H9 (cell line): ENCODE measurements around the gene PYGL. TPM values are rescaled to one million over a fixed set of nuclear protein-coding genes. Genes with fewer than 3 reads are reported as not detected.

Experiments used
- DNase-seq: peaks from one replicate; pipeline ENCODE4 v3.0.0-alpha.2; 2017
- H2AFZ ChIP-seq: one replicate; pipeline ENCODE4 v1.6.1; 2013; ENCODE audit warnings: mild to moderate bottlenecking, low read length, control low read depth, moderate library complexity
- H2AK5ac ChIP-seq: 2 replicates; pipeline ENCODE4 v1.6.1; 2013; ENCODE audit warnings: low read length, control low read depth, mixed read lengths; ENCODE audit not compliant: insufficient read length
- H2BK120ac ChIP-seq: one replicate; pipeline ENCODE4 v1.6.1; 2013; ENCODE audit warnings: low read depth, mild to moderate bottlenecking, low read length, control low read depth, inconsistent platforms; ENCODE audit not compliant: poor library complexity, severe bottlenecking
- H2BK12ac ChIP-seq: 2 replicates; pipeline ENCODE4 v1.6.1; 2013; ENCODE audit warnings: low read length, control low read depth, mixed read lengths, low read depth; ENCODE audit not compliant: insufficient read length
- H2BK15ac ChIP-seq: 2 replicates; pipeline ENCODE4 v1.6.1; 2013; ENCODE audit warnings: low read depth, low read length, control low read depth
- H2BK20ac ChIP-seq: one replicate; pipeline ENCODE4 v1.6.1; 2013; ENCODE audit warnings: low read depth, mild to moderate bottlenecking, low read length, control low read depth, inconsistent platforms; ENCODE audit not compliant: poor library complexity, severe bottlenecking
- H2BK5ac ChIP-seq: 2 replicates; pipeline ENCODE4 v1.6.1; 2013; ENCODE audit warnings: low read length, control low read depth, mixed read lengths; ENCODE audit not compliant: insufficient read length
- H3K14ac ChIP-seq: 2 replicates; pipeline ENCODE4 v1.6.1; 2013; ENCODE audit warnings: low read length, control low read depth; ENCODE audit not compliant: insufficient read depth
- H3K18ac ChIP-seq: 2 replicates; pipeline ENCODE4 v1.6.1; 2013; ENCODE audit warnings: low read depth, mild to moderate bottlenecking, mixed read lengths, low read length, control low read depth; ENCODE audit not compliant: insufficient read length
- H3K23ac ChIP-seq: 2 replicates; pipeline ENCODE4 v1.6.1; 2013; ENCODE audit warnings: low read length, control low read depth, mixed read lengths, low read depth; ENCODE audit not compliant: insufficient read length
- H3K23me2 ChIP-seq: 2 replicates; pipeline ENCODE4 v1.6.1; 2013; ENCODE audit warnings: low read depth, mild to moderate bottlenecking, mixed read lengths, low read length, control low read depth; ENCODE audit not compliant: insufficient read length, poor library complexity, severe bottlenecking
- H3K27ac ChIP-seq: 2 replicates; pipeline ENCODE4 v1.5.1; 2013; ENCODE audit warnings: low read length, control low read depth, mixed read lengths, low read depth; ENCODE audit not compliant: insufficient read length
- H3K27me3 ChIP-seq: 2 replicates; pipeline ENCODE4 v1.6.1; 2013; ENCODE audit warnings: low read length, control low read depth, inconsistent platforms; ENCODE audit not compliant: insufficient read depth
- H3K4ac ChIP-seq: 2 replicates; pipeline ENCODE4 v1.6.1; 2013; ENCODE audit warnings: low read depth, mild to moderate bottlenecking, control low read depth, inconsistent platforms, low read length, moderate library complexity
- H3K4me1 ChIP-seq: 2 replicates; pipeline ENCODE4 v1.6.1; 2013; ENCODE audit warnings: low read length, control low read depth, inconsistent platforms; ENCODE audit not compliant: insufficient read depth
- H3K4me2 ChIP-seq: 2 replicates; pipeline ENCODE4 v1.6.1; 2013; ENCODE audit warnings: low read length, control low read depth, mixed read lengths; ENCODE audit not compliant: insufficient read length, insufficient read depth
- H3K56ac ChIP-seq: 2 replicates; pipeline ENCODE4 v1.6.1; 2013; ENCODE audit warnings: low read depth, mild to moderate bottlenecking, mixed read lengths, low read length, control low read depth; ENCODE audit not compliant: insufficient read length
- H3K79me1 ChIP-seq: 2 replicates; pipeline ENCODE4 v1.6.1; 2013; ENCODE audit warnings: low read depth, mild to moderate bottlenecking, moderate library complexity, low read length, control low read depth, inconsistent platforms; ENCODE audit not compliant: insufficient read depth, poor library complexity, severe bottlenecking
- H3K79me2 ChIP-seq: 2 replicates; pipeline ENCODE4 v1.6.1; 2013; ENCODE audit warnings: low read length, control low read depth, inconsistent platforms; ENCODE audit not compliant: insufficient read depth
- H3K9ac ChIP-seq: 2 replicates; pipeline ENCODE4 v1.6.1; 2013; ENCODE audit warnings: low read length, control low read depth, mixed read lengths; ENCODE audit not compliant: insufficient read length; ENCODE audit errors: extremely low read depth
- H3K9me3 ChIP-seq: one replicate; pipeline ENCODE4 v1.6.1; 2013; ENCODE audit warnings: low read depth, low read length, inconsistent platforms; ENCODE audit not compliant: control insufficient read depth
- H3T11ph ChIP-seq: one replicate; pipeline ENCODE4 v1.6.1; 2013; ENCODE audit warnings: mild to moderate bottlenecking, low read length, control low read depth, inconsistent platforms
- H4K20me1 ChIP-seq: one replicate; pipeline ENCODE4 v1.6.1; 2013; ENCODE audit not compliant: control insufficient read depth, insufficient read length, insufficient read depth
- H4K5ac ChIP-seq: 2 replicates; pipeline ENCODE4 v1.6.1; 2013; ENCODE audit warnings: low read depth, mild to moderate bottlenecking, mixed read lengths, low read length, control low read depth; ENCODE audit not compliant: insufficient read length
- H4K8ac ChIP-seq: replicated peaks from 2 replicates; pipeline ENCODE4 v1.6.1; 2013; ENCODE audit warnings: low read length, control low read depth, mixed read lengths, low read depth; ENCODE audit not compliant: insufficient read length
- H4K91ac ChIP-seq: 2 replicates; pipeline ENCODE4 v1.6.1; 2013; ENCODE audit warnings: low read depth, mild to moderate bottlenecking, moderate library complexity, mixed read lengths, low read length, control low read depth; ENCODE audit not compliant: insufficient read length
- H3K27ac Mint-ChIP-seq, 3 experiments: 2 replicates in 2 of 3; 3 replicates in 1 of 3; pipeline ENCODE4 v1.8.0; 2020 to 2021; ENCODE audit warnings: mixed read lengths in 3 of 3, mild to moderate bottlenecking in 1 of 3, moderate library complexity in 1 of 3
- H3K27me3 Mint-ChIP-seq: 2 replicates; pipeline ENCODE4 v1.8.0; 2021; ENCODE audit warnings: low read depth, mild to moderate bottlenecking, moderate library complexity, mixed read lengths
- H3K36me3 Mint-ChIP-seq, 3 experiments: 2 replicates in 2 of 3; 3 replicates in 1 of 3; pipeline ENCODE4 v1.8.0; 2020 to 2021; ENCODE audit warnings: low read depth in 3 of 3, mixed read lengths in 3 of 3; ENCODE audit not compliant: insufficient read depth in 1 of 3
- H3K4me1 Mint-ChIP-seq, 2 experiments: 2 replicates each; pipeline ENCODE4 v1.8.0; 2020; ENCODE audit warnings: mixed read lengths in 2 of 2
- H3K4me3 Mint-ChIP-seq, 2 experiments: 2 replicates in 1 of 2; 3 replicates in 1 of 2; pipeline ENCODE4 v1.8.0; 2020 to 2021; ENCODE audit warnings: mild to moderate bottlenecking in 2 of 2, mixed read lengths in 2 of 2, moderate library complexity in 1 of 2
- H3K9me3 Mint-ChIP-seq, 2 experiments: 2 replicates in 1 of 2; 3 replicates in 1 of 2; pipeline ENCODE4 v1.8.0; 2020; ENCODE audit warnings: mild to moderate bottlenecking in 2 of 2, mixed read lengths in 2 of 2, moderate library complexity in 1 of 2
- WGBS: extraction: QIAGEN DNeasy Blood & Tissue Kit; methylation state at CpG from one replicate; pipeline ENCODE4 v1.1.7; 2013; ENCODE audit warnings: missing lambda C conversion rate, low lambda C conversion rate, mixed read lengths; ENCODE audit not compliant: insufficient read length; ENCODE audit errors: extremely low coverage; 5-methylcytosine and 5-hydroxymethylcytosine counted together
- total RNA-seq: library from RNA; stranded (reverse); gene quantifications from 2 replicates; pipeline ENCODE4 v1.2.1, GENCODE V29; 2021
- TF ChIP-seq, protein P1 (sequence below): fragments of 200-600 bp; sonication (generic); conservative IDR thresholded peaks from 3 replicates; pipeline ENCODE4 v1.8.0; 2021; ENCODE audit warnings: antibody characterized with exemption, mild to moderate bottlenecking

PYGL gene
- total RNA-seq, 1 experiment from 2014 or later, result 53.8 TPM

DNA sequence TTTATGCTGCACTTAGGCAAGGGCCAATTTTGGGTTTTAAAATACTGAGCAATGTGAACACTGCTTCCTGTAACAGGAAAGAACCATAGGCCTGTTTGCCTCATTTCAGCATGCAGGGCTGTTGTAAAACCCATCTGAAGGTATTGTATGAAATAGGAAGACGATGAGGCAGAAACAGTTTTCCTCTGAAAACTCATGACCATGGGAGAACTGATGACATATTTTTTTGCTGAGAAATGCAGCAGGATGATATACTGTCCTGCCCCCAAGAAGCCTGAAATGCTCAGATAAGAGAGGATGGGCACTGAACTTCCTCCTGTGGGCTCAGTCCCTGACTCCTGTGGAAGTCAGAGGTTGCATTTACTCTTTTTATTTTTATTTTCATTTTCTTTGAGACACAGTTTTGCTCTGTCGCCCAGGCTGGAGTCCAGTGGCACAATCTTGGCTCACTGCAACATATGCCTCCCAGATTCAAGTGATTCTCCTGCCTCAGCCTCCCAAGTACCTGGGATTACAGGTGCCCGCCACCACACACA lies 17.4 kb downstream of the PYGL start:
- no peak overlapping the region for H4K8ac ChIP-seq
- H4K20me1 ChIP-seq, result no peaks in the 10 kb centered on the region
- H3K4me1 ChIP-seq, result no peaks in the 10 kb centered on the region
- H3K79me1 ChIP-seq, result no peaks in the 10 kb centered on the region
- DNase-seq, result no peak
- no peak overlapping the region for H4K91ac ChIP-seq
- TF ChIP-seq, protein P1, sequence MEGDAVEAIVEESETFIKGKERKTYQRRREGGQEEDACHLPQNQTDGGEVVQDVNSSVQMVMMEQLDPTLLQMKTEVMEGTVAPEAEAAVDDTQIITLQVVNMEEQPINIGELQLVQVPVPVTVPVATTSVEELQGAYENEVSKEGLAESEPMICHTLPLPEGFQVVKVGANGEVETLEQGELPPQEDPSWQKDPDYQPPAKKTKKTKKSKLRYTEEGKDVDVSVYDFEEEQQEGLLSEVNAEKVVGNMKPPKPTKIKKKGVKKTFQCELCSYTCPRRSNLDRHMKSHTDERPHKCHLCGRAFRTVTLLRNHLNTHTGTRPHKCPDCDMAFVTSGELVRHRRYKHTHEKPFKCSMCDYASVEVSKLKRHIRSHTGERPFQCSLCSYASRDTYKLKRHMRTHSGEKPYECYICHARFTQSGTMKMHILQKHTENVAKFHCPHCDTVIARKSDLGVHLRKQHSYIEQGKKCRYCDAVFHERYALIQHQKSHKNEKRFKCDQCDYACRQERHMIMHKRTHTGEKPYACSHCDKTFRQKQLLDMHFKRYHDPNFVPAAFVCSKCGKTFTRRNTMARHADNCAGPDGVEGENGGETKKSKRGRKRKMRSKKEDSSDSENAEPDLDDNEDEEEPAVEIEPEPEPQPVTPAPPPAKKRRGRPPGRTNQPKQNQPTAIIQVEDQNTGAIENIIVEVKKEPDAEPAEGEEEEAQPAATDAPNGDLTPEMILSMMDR, result no peak
- no peak overlapping the region for H3K23ac ChIP-seq
- H3K27me3 Mint-ChIP-seq, result no peaks in the 10 kb centered on the region
- H3K36me3 Mint-ChIP-seq, result peaks cover 8 to 40% (median 9%) of the 10 kb centered on the region in 3 experiments; a peak in 4 of 7 replicates
- H3K9me3 Mint-ChIP-seq, result no peaks in the 10 kb centered on the region
- H2BK120ac ChIP-seq, result no peak overlapping the region
- no peak overlapping the region for H3K4me3 Mint-ChIP-seq
- no peak overlapping the region for H3K27ac ChIP-seq
- no peaks in the 10 kb centered on the region for H3K27me3 ChIP-seq
- no peak overlapping the region for H3T11ph ChIP-seq
- no peak overlapping the region for H2AK5ac ChIP-seq
- no CpG with 5 or more reads among the region's 3 CpGs for WGBS
- H2BK20ac ChIP-seq, result no peak overlapping the region
- H3K23me2 ChIP-seq, result no peaks in the 10 kb centered on the region
- no peak overlapping the region for H3K27ac Mint-ChIP-seq
- H3K4ac ChIP-seq, result no peak overlapping the region
- no peak overlapping the region for H2BK12ac ChIP-seq
- peaks cover 6 to 7% of the 10 kb centered on the region in 2 experiments; a peak in 3 of 4 replicates for H3K4me1 Mint-ChIP-seq
- no peak overlapping the region for H3K9ac ChIP-seq
- no peak overlapping the region for H2BK5ac ChIP-seq
- no peak overlapping the region for H2AFZ ChIP-seq
- H3K56ac ChIP-seq, result no peak overlapping the region
- no peaks in the 10 kb centered on the region for H3K9me3 ChIP-seq
- H3K79me2 ChIP-seq, result no peaks in the 10 kb centered on the region
- H3K4me2 ChIP-seq, result no peak overlapping the region
- no peak overlapping the region for H3K18ac ChIP-seq
- H3K14ac ChIP-seq, result no peak overlapping the region
- H2BK15ac ChIP-seq, result no peak overlapping the region
- no peak overlapping the region for H4K5ac ChIP-seq
